HT-29 (cell line): ENCODE results near the gene MPL. TPM values are rescaled to one million over a fixed set of nuclear protein-coding genes. Genes with fewer than 3 reads are reported as not detected.

Experiments used
- DNase-seq: peaks from one replicate; pipeline ENCODE4 v3.0.0-alpha.2; 2015; ENCODE audit warnings: low spot score
- total RNA-seq: library from RNA; depleted of rRNA; stranded (reverse); fragments of >200 nt; shearing (Covaris generic); gene quantifications from 2 replicates; pipeline ENCODE4 v1.2.3, GENCODE V29; 2014; rRNA removed

Gene MPL
- total RNA-seq: 0.79 TPM in 1 of 2 replicates, not detected in the other

GRCh38 chr1:43337588-43337987 lies at the start of gene MPL:
Gene MPL (plus strand): TSS chr1:43337818. CDS start chr1:43337849, 31 bp downstream.
- DNase-seq: no peak

GRCh38 chr1:43288058-43288784 lies 49.4 kb upstream of the MPL start:
- DNase-seq: no peak

- no peak for DNase-seq
These were observed 48.6 kb upstream of the MPL start for GRCh38 chr1:43288785-43289706.

DNA sequence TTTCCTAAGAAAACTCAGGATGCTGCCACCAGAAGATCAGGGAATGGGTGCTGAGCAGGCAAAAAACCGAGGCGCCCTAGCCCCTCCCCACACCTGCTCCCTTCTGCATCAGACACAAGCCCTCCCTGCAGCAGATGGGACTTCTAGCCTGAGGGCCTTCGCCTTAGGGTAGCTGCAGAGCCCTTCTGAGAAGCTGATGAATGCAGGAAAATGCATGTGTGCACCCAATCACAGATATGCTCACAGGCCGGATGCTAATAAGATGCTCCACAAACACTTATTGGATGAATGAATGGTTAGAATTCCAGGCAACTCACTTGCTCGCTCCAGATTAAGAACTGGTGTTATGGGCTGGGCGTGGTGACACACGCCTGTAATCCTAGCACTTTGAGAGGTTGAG lies 45.4 kb upstream of the MPL start:
- DNase-seq: no peak

DNA sequence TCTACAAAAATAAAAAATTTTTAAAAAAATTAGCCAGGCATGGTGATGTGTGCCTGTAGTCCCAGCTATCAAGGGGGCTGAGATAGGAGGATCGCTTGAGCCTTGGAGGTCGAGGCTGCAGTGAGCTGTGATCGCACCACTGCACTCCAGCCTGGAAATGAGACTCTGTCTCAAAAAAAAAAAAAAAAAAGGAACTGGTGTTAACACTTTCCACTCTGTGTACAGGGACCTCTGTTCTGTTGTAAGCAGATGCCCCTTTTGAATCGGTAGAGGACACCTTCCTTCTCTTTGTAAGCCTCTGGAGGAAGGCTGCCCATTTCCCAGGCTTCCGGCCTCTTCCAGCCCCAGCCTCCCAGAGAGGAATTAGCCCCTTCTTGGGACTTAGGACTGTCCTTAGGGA lies 44.9 kb upstream of the MPL start:
- DNase-seq: no peak

DNA sequence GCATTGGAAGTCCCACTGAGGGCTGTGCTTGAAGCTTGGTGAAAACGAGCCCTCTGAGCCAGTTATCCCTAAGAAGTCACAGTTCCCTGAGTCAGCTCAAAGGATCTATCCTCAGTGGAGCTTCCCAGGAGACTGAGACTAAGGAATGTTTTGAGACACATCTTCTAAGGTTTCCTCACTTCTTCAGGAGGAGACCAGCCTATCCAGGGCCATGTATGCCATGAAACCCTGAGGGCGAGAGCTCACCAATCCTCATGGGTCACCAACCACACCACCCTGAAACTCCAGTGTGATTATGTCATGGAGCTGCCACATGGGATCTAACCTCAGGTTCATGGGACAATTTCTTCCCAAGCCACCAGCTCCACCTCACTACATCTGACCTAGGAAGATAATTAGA lies 44.4 kb upstream of the MPL start:
- DNase-seq: no peak

- peak; percentile 39 for DNase-seq
These were observed 43.5 kb upstream of the MPL start for GRCh38 chr1:43293896-43294760.

- no peak for DNase-seq
These were observed 42.9 kb upstream of the MPL start for GRCh38 chr1:43294761-43295160.

- no peak for DNase-seq
These were observed 41.4 kb upstream of the MPL start for GRCh38 chr1:43296207-43296606.

- DNase-seq: no peak
These were observed 39.6 kb upstream of the MPL start for GRCh38 chr1:43298055-43298454.

DNA sequence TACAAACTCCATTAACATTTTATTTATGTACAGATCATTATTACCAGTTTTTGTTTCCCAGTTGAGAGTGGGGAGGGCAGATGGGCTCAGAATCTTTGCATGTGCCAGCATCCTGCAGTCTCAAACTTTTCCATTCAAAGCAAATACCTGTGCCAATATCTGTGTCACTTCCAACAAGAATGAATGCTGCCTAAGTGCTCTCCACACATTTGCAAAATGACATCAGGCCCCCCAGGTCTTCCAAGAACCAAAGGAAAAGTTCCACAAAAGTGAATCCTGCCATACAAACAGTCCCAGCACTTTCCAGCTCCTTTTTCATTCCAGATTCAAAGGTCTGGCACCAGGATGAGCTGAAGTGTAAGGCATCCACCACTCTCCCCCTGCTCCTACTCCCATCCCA lies 38.5 kb upstream of the MPL start:
- DNase-seq: no peak

GRCh38 chr1:43300378-43301094 lies 37.1 kb upstream of the MPL start, which contains the start of gene TIE1:
Gene TIE1 (plus strand): TSS chr1:43300982. CDS start chr1:43301072, 90 bp downstream.
- no peak for DNase-seq

DNA sequence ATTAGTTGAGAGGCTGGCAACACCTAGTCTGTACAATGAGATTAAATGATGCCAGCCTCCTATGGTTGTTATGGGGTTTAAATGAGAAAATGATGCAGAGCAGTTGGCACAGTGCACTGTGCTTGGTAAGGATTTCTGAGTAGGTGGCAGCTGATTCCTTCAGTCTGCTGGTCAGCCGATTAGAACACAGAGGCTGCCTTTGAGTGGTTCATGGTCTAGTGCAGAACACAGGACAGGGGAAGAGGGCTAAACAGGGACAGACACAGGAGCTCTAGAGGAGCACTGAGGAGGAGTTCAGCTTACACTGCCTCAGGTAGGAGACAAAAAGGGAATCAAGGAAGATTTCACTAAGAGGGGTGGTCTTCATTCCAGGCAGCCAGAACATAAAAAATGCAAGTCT lies 35.4 kb upstream of the MPL start:
- no peak for DNase-seq

GRCh38 chr1:43302721-43303470 lies 34.7 kb upstream of the MPL start:
- DNase-seq: no peak

- no peak for DNase-seq
These were observed 33.9 kb upstream of the MPL start for GRCh38 chr1:43303471-43304313.

DNA sequence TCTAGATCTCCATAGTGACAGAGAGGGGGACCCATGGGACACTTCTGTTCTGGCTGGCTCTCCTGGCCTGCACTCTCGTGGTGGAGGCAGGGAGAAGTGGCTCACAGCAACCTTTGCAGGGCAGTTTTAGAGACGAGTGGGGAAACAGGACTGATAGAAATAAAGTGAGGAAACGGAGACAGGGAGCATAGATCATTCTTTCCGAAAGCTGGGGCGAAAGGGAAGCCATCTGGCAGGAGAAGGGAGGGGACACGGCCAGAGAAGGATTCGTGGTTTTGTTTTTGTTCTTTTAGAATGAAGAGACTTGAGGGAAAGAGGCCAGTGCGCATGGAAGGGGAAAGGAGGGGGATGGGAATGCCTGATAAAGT lies 33.3 kb upstream of the MPL start:
- no peak for DNase-seq

- no peak for DNase-seq
These were observed 32.8 kb upstream of the MPL start for GRCh38 chr1:43304771-43305300.

- no peak for DNase-seq
These were observed 32.2 kb upstream of the MPL start for GRCh38 chr1:43305461-43305860.
